ENCODE measurements around the gene THSD4.

GRCh38 chr15:71409541-71409940, 294.3 kb downstream of the THSD4 start:
- no peak for TF ChIP-seq CTCF (conservative IDR thresholded peaks at IDR 0.05)
- TF ChIP-seq EZH2 (IDR thresholded peaks at IDR 0.05; ENCODE audit: low read depth), result no peak
